ENCODE results near the gene MGAT4A. TPM values are rescaled to one million over a fixed set of nuclear protein-coding genes. Genes with fewer than 3 reads are reported as not detected.

MGAT4A gene
- total and polyA plus RNA-seq, 2 of the 13 experiments (the other 11 are each of a cell fraction or from before 2014, with no cell fraction given) = 47.2 to 90.9 TPM

- TF ChIP-seq ZNF879 (CRISPR knock-in tag; IDR thresholded peaks at IDR 0.05) (no peak; the same call in 1 of the 2 replicates), ZBTB40 (IDR thresholded peaks at IDR 0.05) (peak; percentile 93), ZBTB40 (CRISPR knock-in tag; IDR thresholded peaks at IDR 0.05) (peak; percentile 94), ZNF768 (CRISPR knock-in tag; IDR thresholded peaks at IDR 0.05) (peak; percentile 86), TOPORS (CRISPR knock-in tag; IDR thresholded peaks at IDR 0.05) (peak; percentile 82; the same call in 1 of the 2 replicates), MLXIP (CRISPR knock-in tag; IDR thresholded peaks at IDR 0.05; ENCODE audit: borderline replicate concordance) (no peak), GPN1 (CRISPR knock-in tag; IDR thresholded peaks at IDR 0.05; ENCODE audit: borderline replicate concordance) (peak; percentile 48; the same call in 1 of the 2 replicates), NFKB2 (CRISPR knock-in tag; IDR thresholded peaks at IDR 0.05; ENCODE audit: borderline replicate concordance) (peak; percentile 94), ESRRA (CRISPR knock-in tag; IDR thresholded peaks at IDR 0.05; ENCODE audit: low read depth) (peak; percentile 91), ZBTB39 (CRISPR knock-in tag; IDR thresholded peaks at IDR 0.05) (peak; percentile 76; the same call in 1 of the 2 replicates), HIC2 (CRISPR knock-in tag; IDR thresholded peaks at IDR 0.05; ENCODE audit: low read depth) (no peak; the same call in 1 of the 2 replicates), U2AF1 (optimal IDR thresholded peaks at IDR 0.05; ENCODE audit: low read depth, low read length) (peak; percentile 98)
Measured at GRCh38 chr2:98608116-98608961, 122.6 kb downstream of the MGAT4A start, which contains the start of the genes COA5 and UNC50 (continued).
